H1 (cell line): ENCODE data around the gene ZWILCH. TPM values are rescaled to one million over a fixed set of nuclear protein-coding genes. Genes with fewer than 3 reads are reported as not detected.

ENCODE experiments used
- CTCF ChIA-PET: fragments of 300-600 bp; sonication (Branson Sonifier 250); formaldehyde crosslinking; loops from one replicate; lab custom pipeline; 2021; ENCODE audit not compliant: partially characterized antibody; lab: Charles Lee
- POLR2A ChIA-PET: fragments of 300-600 bp; sonication (Branson Sonifier 250); formaldehyde crosslinking; loops from one replicate; lab custom pipeline; 2021; ENCODE audit warnings: inconsistent platforms; ENCODE audit not compliant: partially characterized antibody; lab: Charles Lee
- DNase-seq, 2 experiments: peaks; one replicate each; pipeline versions ENCODE4 v3.0.0 to v3.0.0-alpha.2; 2010 to 2022; ENCODE audit warnings: low spot score in 2 of 2, low read depth in 1 of 2, mixed read lengths in 1 of 2
- FAIRE-seq: peaks from 2 replicates; lab custom pipeline; 2011; peaks lifted over from hg19 to GRCh38; lab: Jason Lieb, UNC
- H2AFZ ChIP-seq: 2 replicates; pipeline ENCODE4 v1.8.1; 2012; ENCODE audit warnings: low read length, inconsistent platforms
- H2AK5ac ChIP-seq: 2 replicates; pipeline ENCODE4 v1.6.1; 2013; ENCODE audit warnings: low read depth, low read length
- H2BK120ac ChIP-seq: replicated peaks from 2 replicates; pipeline ENCODE3; 2013; ENCODE audit warnings: low read depth, low read length, inconsistent platforms
- H2BK12ac ChIP-seq: 2 replicates; pipeline ENCODE4 v1.6.1; 2013; ENCODE audit warnings: low read depth, low read length
- H2BK15ac ChIP-seq: 2 replicates; pipeline ENCODE4 v1.6.1; 2013; ENCODE audit warnings: low read length
- H2BK20ac ChIP-seq: 2 replicates; pipeline ENCODE4 v1.6.1; 2013; ENCODE audit warnings: low read length
- H2BK5ac ChIP-seq: 2 replicates; pipeline ENCODE4 v1.6.1; 2013; ENCODE audit warnings: low read depth, low read length
- H3K14ac ChIP-seq: 2 replicates; pipeline ENCODE4 v1.6.1; 2013; ENCODE audit warnings: inconsistent platforms; ENCODE audit not compliant: insufficient read length
- H3K18ac ChIP-seq: 2 replicates; pipeline ENCODE4 v1.6.1; 2013; ENCODE audit warnings: low read length; ENCODE audit errors: extremely low read depth
- H3K23ac ChIP-seq: 2 replicates; pipeline ENCODE4 v1.6.1; 2013; ENCODE audit warnings: inconsistent platforms; ENCODE audit not compliant: insufficient read length
- H3K23me2 ChIP-seq: 2 replicates; pipeline ENCODE4 v1.6.1; 2013; ENCODE audit warnings: low read depth, low read length
- H3K27ac ChIP-seq: 2 replicates; pipeline ENCODE4 v1.6.1; 2011; ENCODE audit warnings: low read depth, low read length, inconsistent platforms
- H3K27me3 ChIP-seq, 4 experiments: replicated peaks in 1 of 4; 1 replicate in 1 of 4; 2 replicates in 3 of 4; pipeline versions ENCODE4 v1.6.1 to v1.8.1; 2011 to 2013; ENCODE audit warnings: low read length in 3 of 4, mild to moderate bottlenecking in 3 of 4, inconsistent platforms in 2 of 4, mixed read lengths in 2 of 4, moderate library complexity in 1 of 4; ENCODE audit not compliant: control insufficient read depth in 3 of 4, insufficient read depth in 3 of 4; ENCODE audit errors: extremely low read depth in 1 of 4
- H3K36me3 ChIP-seq, 4 experiments: 2 replicates each; pipeline versions ENCODE4 v1.6.1 to v1.8.1; 2011 to 2013; ENCODE audit warnings: mild to moderate bottlenecking in 4 of 4, low read length in 3 of 4, moderate library complexity in 2 of 4, control low read depth in 1 of 4, inconsistent platforms in 1 of 4; ENCODE audit not compliant: insufficient read depth in 4 of 4, control insufficient read depth in 2 of 4
- H3K4ac ChIP-seq: replicated peaks from 2 replicates; pipeline ENCODE3; 2013; ENCODE audit warnings: low read length, low read depth, mixed read lengths, inconsistent platforms; ENCODE audit not compliant: insufficient read length
- H3K4me1 ChIP-seq, 4 experiments: replicated peaks in 1 of 4; 1 replicate in 1 of 4; 2 replicates in 3 of 4; pipeline versions ENCODE4 v1.6.1 to v1.8.1; 2011 to 2013; ENCODE audit warnings: low read length in 3 of 4, inconsistent platforms in 2 of 4, mixed read lengths in 1 of 4; ENCODE audit not compliant: insufficient read depth in 4 of 4, control insufficient read depth in 3 of 4
- H3K4me2 ChIP-seq, 2 experiments: 2 replicates each; pipeline versions ENCODE4 v1.6.1 to v1.8.1; 2011 to 2013; ENCODE audit warnings: low read depth in 2 of 2, low read length in 2 of 2, control low read depth in 1 of 2, inconsistent platforms in 1 of 2, mild to moderate bottlenecking in 1 of 2; ENCODE audit not compliant: insufficient read depth in 1 of 2
- H3K4me3 ChIP-seq, 4 experiments: fragments of 200-600, 300-600 bp in 1 of 4; sonication (generic), shearing (Covaris generic), sonication (Bioruptor Twin) in 1 of 4; 2 replicates each; pipeline versions ENCODE4 v1.5.1 to v1.8.1; 2011 to 2016; ENCODE audit warnings: low read length in 4 of 4, low read depth in 3 of 4, control low read depth in 2 of 4, inconsistent platforms in 2 of 4, mild to moderate bottlenecking in 2 of 4, mixed read lengths in 1 of 4, moderate library complexity in 1 of 4; ENCODE audit not compliant: insufficient read depth in 2 of 4; ENCODE audit errors: extremely low read depth in 1 of 4
- H3K56ac ChIP-seq: replicated peaks from 2 replicates; pipeline ENCODE3; 2013; ENCODE audit warnings: low read depth, mild to moderate bottlenecking, mixed read lengths, low read length, inconsistent platforms; ENCODE audit not compliant: insufficient read length
- H3K79me1 ChIP-seq: 2 replicates; pipeline ENCODE4 v1.6.1; 2013; ENCODE audit warnings: low read depth, low read length, control low read depth
- H3K79me2 ChIP-seq, 2 experiments: 2 replicates each; pipeline versions ENCODE4 v1.6.1 to v1.8.1; 2012 to 2013; ENCODE audit warnings: low read length in 2 of 2, mild to moderate bottlenecking in 2 of 2, inconsistent platforms in 1 of 2; ENCODE audit not compliant: insufficient read depth in 2 of 2, control insufficient read depth in 1 of 2
- H3K9ac ChIP-seq, 4 experiments: replicated peaks in 1 of 4; 1 replicate in 1 of 4; 2 replicates in 3 of 4; pipeline versions ENCODE4 v1.6.1 to v1.8.1; 2011 to 2013; ENCODE audit warnings: low read depth in 3 of 4, low read length in 3 of 4, control low read depth in 2 of 4, mild to moderate bottlenecking in 2 of 4, moderate library complexity in 2 of 4, inconsistent platforms in 1 of 4; ENCODE audit errors: extremely low read depth in 1 of 4
- H3K9me3 ChIP-seq, 2 experiments: 2 replicates each; pipeline versions ENCODE4 v1.6.1 to v1.8.1; 2012 to 2013; ENCODE audit warnings: mild to moderate bottlenecking in 2 of 2, moderate library complexity in 2 of 2, control low read depth in 1 of 2, inconsistent platforms in 1 of 2, low read depth in 1 of 2, low read length in 1 of 2, mixed read lengths in 1 of 2; ENCODE audit not compliant: insufficient read depth in 2 of 2
- H4K20me1 ChIP-seq, 2 experiments: replicated peaks in 1 of 2; 2 replicates each; pipeline versions ENCODE3 to v1.8.1; 2011 to 2013; ENCODE audit warnings: inconsistent platforms in 2 of 2, low read length in 2 of 2, mild to moderate bottlenecking in 1 of 2; ENCODE audit not compliant: insufficient read depth in 2 of 2, control insufficient read depth in 1 of 2
- H4K5ac ChIP-seq: 2 replicates; pipeline ENCODE4 v1.6.1; 2013; ENCODE audit warnings: low read length, low read depth, mixed read lengths, inconsistent platforms; ENCODE audit not compliant: insufficient read length
- H4K8ac ChIP-seq: 2 replicates; pipeline ENCODE4 v1.8.0; 2013; ENCODE audit warnings: mild to moderate bottlenecking, moderate library complexity, low read length, inconsistent platforms; ENCODE audit not compliant: insufficient read depth; ENCODE audit errors: extremely low read depth
- H4K91ac ChIP-seq: replicated peaks from 2 replicates; pipeline ENCODE3; 2013; ENCODE audit warnings: low read length, mixed read lengths, inconsistent platforms; ENCODE audit not compliant: insufficient read length
- ASH2L ChIP-seq: fragments of 200-600, 300-600 bp; sonication (generic); IDR thresholded peaks from one replicate; pipeline ENCODE4 v1.7.1; 2017; ENCODE audit warnings: low read length
- ATF2 ChIP-seq: IDR thresholded peaks from 2 replicates; pipeline ENCODE4 v1.6.1; 2012; ENCODE audit warnings: low read length, inconsistent platforms
- BACH1 ChIP-seq: IDR thresholded peaks from 2 replicates; pipeline ENCODE4 v1.6.1; 2012; ENCODE audit warnings: low read length, improper control_type of control experiment
- GABPA ChIP-seq: IDR thresholded peaks from 2 replicates; pipeline ENCODE4 v1.6.1; 2011; ENCODE audit warnings: mild to moderate bottlenecking, low read length, moderate library complexity, borderline replicate concordance; ENCODE audit not compliant: insufficient read depth
- KDM4A ChIP-seq: IDR thresholded peaks from one replicate; pipeline ENCODE4 v1.7.1; 2012; ENCODE audit warnings: low read depth, mild to moderate bottlenecking, moderate library complexity, low read length, inconsistent platforms; ENCODE audit not compliant: severe bottlenecking
- MAFK ChIP-seq: IDR thresholded peaks from 2 replicates; pipeline ENCODE4 v1.6.1; 2012; ENCODE audit warnings: low read depth, mild to moderate bottlenecking, improper control_type of control experiment, low read length
- MAX ChIP-seq: IDR thresholded peaks from 2 replicates; pipeline ENCODE4 v1.6.1; 2012; ENCODE audit warnings: inconsistent platforms
- NRF1 ChIP-seq: IDR thresholded peaks from 2 replicates; pipeline ENCODE4 v1.6.1; 2011; ENCODE audit warnings: mild to moderate bottlenecking, low read depth, low read length, improper control_type of control experiment
- PHF8 ChIP-seq: fragments of 200-600 bp; sonication (generic); conservative IDR thresholded peaks from 2 replicates; pipeline ENCODE4 v1.7.1; 2012; ENCODE audit warnings: low read depth, mild to moderate bottlenecking, inconsistent platforms, low read length, moderate library complexity
- SIN3A ChIP-seq, 2 experiments: IDR thresholded peaks in 1 of 2; conservative IDR thresholded peaks in 1 of 2; 2 replicates each; pipeline ENCODE4 v1.6.1; 2011 to 2012; ENCODE audit warnings: low read length in 2 of 2, improper control_type of control experiment in 1 of 2, low read depth in 1 of 2, mild to moderate bottlenecking in 1 of 2
- SRF ChIP-seq: IDR thresholded peaks from 2 replicates; pipeline ENCODE4 v1.6.1; 2011; ENCODE audit warnings: mild to moderate bottlenecking, low read depth, low read length, moderate library complexity
- WGBS, 2 experiments: shearing (Covaris generic) in 1 of 2; methylation state at CpG; one replicate each; pipeline versions ENCODE4 v1.1.6 to v1.1.7; 2013 to 2015; ENCODE audit warnings: low lambda C conversion rate in 2 of 2, mixed read lengths in 2 of 2, inconsistent platforms in 1 of 2, low coverage in 1 of 2, missing lambda C conversion rate in 1 of 2; ENCODE audit not compliant: insufficient replicate concordance in 2 of 2, insufficient coverage in 1 of 2, insufficient read length in 1 of 2; ENCODE audit errors: extremely low coverage in 1 of 2, missing lambda C conversion rate in 1 of 2; 5-methylcytosine and 5-hydroxymethylcytosine counted together
- polyA plus RNA-seq, 7 experiments: library from polyadenylated mRNA; depleted of rRNA in 3 of 7; stranded (reverse) in 5 of 7; unstranded in 2 of 7; fragments of >200 nt in 5 of 7; fragments of 200-250 nt in 2 of 7; gene quantifications; 1 replicate in 5 of 7; 2 replicates in 1 of 7; 4 replicates in 1 of 7; pipeline versions ENCODE4 v1.2.1 to v1.2.3, GENCODE V29; 2011 to 2013; ENCODE audit warnings: missing spikeins in 2 of 7, mixed read lengths in 2 of 7
- total RNA-seq: library from RNA; stranded (reverse); fragmentation: NEBNext Ultra II Directional; extraction: Animal tissue kit (Norgen Biotek cat#: 25700); gene quantifications from 2 replicates; pipeline ENCODE4 v1.2.1, GENCODE V29; 2021

The ZWILCH gene
- total and polyA plus RNA-seq, 2 of the 8 experiments (the other 6 are each of a cell fraction or from before 2014, with no cell fraction given): 18.1 to 61.5 TPM

GRCh38 chr15:66505430-66505811, 295 bp downstream of the ZWILCH start:
- Histone ChIP-seq H4K5ac (peak overlapping the region; percentile 59), H2BK20ac (no peak overlapping the region), H2AK5ac (no peak overlapping the region), H3K56ac (no peak overlapping the region), H2BK5ac (peak overlapping the region; percentile 76; the same call in 1 of the 2 replicates), H4K8ac (peak overlapping the region; percentile 60; the same call in 1 of the 2 replicates), H3K79me2 (peaks cover 20 to 69% of the 10 kb centered on the region in 2 experiments), H3K4me2 (peak overlapping the region; percentile 85 to 93), H3K4me3 (peak overlapping the region; percentile 95 to 100 (median 99)), H3K14ac (no peak overlapping the region), H3K9me3 (no peaks in the 10 kb centered on the region), H3K4ac (no peak overlapping the region), H3K23me2 (peaks cover 12% of the 10 kb centered on the region), H3K79me1 (peaks cover 4% of the 10 kb centered on the region), H4K91ac (no peak overlapping the region), H2BK12ac (no peak overlapping the region), H3K27ac (peak overlapping the region; percentile 93), H2BK15ac (no peak overlapping the region), H3K27me3 (no peaks in the 10 kb centered on the region), H3K18ac (peak overlapping the region; percentile 86; the same call in 1 of the 2 replicates), H3K23ac (no peak overlapping the region), H3K9ac (peak overlapping the region; percentile 74 to 98 (median 84)), H2AFZ (peak overlapping the region; percentile 36; the same call in 1 of the 2 replicates), H4K20me1 (peaks cover 0 to 4% of the 10 kb centered on the region in 2 experiments), H3K4me1 (peaks cover 0 to 6% (median 5%) of the 10 kb centered on the region in 4 experiments; a peak in 4 of 7 replicates), H3K36me3 (peaks cover 22 to 40% (median 29%) of the 10 kb centered on the region in 4 experiments), H2BK120ac (no peak overlapping the region)
- ChIA-PET CTCF (interaction anchor here (1.0 to 2.0 kb wide), 3 partner anchors 12 to 347 kb away, joined by 3 to 5 read pairs (median 5); no protein-coding TSS in a partner anchor), POLR2A (interaction anchor here (0.5 to 4.7 kb wide), 48 partner anchors 7 to 868 kb away, joined by 3 to 52 read pairs (median 4); partner anchors contain the start of genes LCTL, MAP2K1, MEGF11 and RAB11A)
- FAIRE-seq (no peak), DNase-seq (no peak)
- WGBS, 2 experiments: 1% methylated on average over 13 of the region's 13 CpGs; no CpG with 5 or more reads in 1 of the 2 experiments
- TF ChIP-seq MAX (no peak), NRF1 (no peak), KDM4A (no peak), PHF8 (peak; percentile 71; the same call in 1 of the 2 replicates), SRF (no peak), MAFK (no peak), ATF2 (no peak), BACH1 (no peak), ASH2L (no peak), SIN3A (conservative IDR thresholded peaks at IDR 0.05 in 1 of 2, IDR thresholded peaks at IDR 0.05 in 1 of 2; ENCODE audit: low read depth in 1 of 2, low read length in 2 of 2) (0 out of 4 replicates have a peak, but pooled peaks of 1 of the 2 experiments have one; percentile 2), GABPA (no peak)
